Coronary artery (tissue), 2 donors: ENCODE measurements around the gene TRIM2.

Experiments
- DNase-seq: peaks from one replicate; pipeline ENCODE4 v3.0.0-alpha.2; 2017; ENCODE audit warnings: low spot score
- H3K27ac ChIP-seq, 2 donors: fragments of 200-600 bp; sonication (generic); one replicate each; pipeline ENCODE4 v1.5.1; 2016 to 2019
- H3K4me3 ChIP-seq: fragments of 200-600 bp; sonication (generic); 2 replicates; pipeline ENCODE4 v1.5.1; 2016; ENCODE audit warnings: mild to moderate bottlenecking, moderate library complexity
- CTCF ChIP-seq: fragments of 200-600 bp; sonication (generic); IDR thresholded peaks from one replicate; pipeline ENCODE4 v1.5.1; 2019; ENCODE audit warnings: antibody characterized with exemption

Gene TRIM2

GRCh38 chr4:153325558-153325957 lies 121.3 kb downstream of the TRIM2 start:
- Histone ChIP-seq H3K4me3 (no peak overlapping the region), H3K27ac (no peak overlapping the region)
- DNase-seq = no peak
- TF ChIP-seq CTCF = no peak

- Histone ChIP-seq H3K27ac (peak overlapping the region in 1 of 2 donors; percentile 14), H3K4me3 (no peak overlapping the region)
- DNase-seq = no peak
- no peak for TF ChIP-seq CTCF
These were observed 122.3 kb downstream of the TRIM2 start for GRCh38 chr4:153326513-153326912.

GRCh38 chr4:153327247-153327646 lies 123.0 kb downstream of the TRIM2 start:
- H3K27ac ChIP-seq = no peak overlapping the region

GRCh38 chr4:153332936-153333335 lies 128.7 kb downstream of the TRIM2 start:
- no peak for TF ChIP-seq CTCF
- no peak overlapping the region for H3K27ac ChIP-seq
- no peak overlapping the region for H3K4me3 ChIP-seq
- DNase-seq = no peak

More at GRCh38 chr4:153327247-153327646, 123.0 kb downstream of the TRIM2 start:
- TF ChIP-seq CTCF = no peak
- DNase-seq = no peak
- H3K4me3 ChIP-seq = no peak overlapping the region

GRCh38 chr4:153333874-153334273 lies 129.6 kb downstream of the TRIM2 start:
- H3K27ac ChIP-seq = no peak overlapping the region
- DNase-seq = no peak
- no peak for TF ChIP-seq CTCF
- H3K4me3 ChIP-seq = no peak overlapping the region

GRCh38 chr4:153335665-153336064 lies 131.4 kb downstream of the TRIM2 start:
- no peak for DNase-seq
- TF ChIP-seq CTCF = no peak
- Histone ChIP-seq H3K27ac (no peak overlapping the region), H3K4me3 (no peak overlapping the region)

GRCh38 chr4:153337686-153338085 lies 133.4 kb downstream of the TRIM2 start:
- DNase-seq = no peak
- Histone ChIP-seq H3K4me3 (no peak overlapping the region), H3K27ac (no peak overlapping the region)
- no peak for TF ChIP-seq CTCF
